ENCODE data around the gene CHAC2. TPM values are rescaled to one million over a fixed set of nuclear protein-coding genes. Genes with fewer than 3 reads are reported as not detected.

CHAC2 gene
- total RNA-seq, 4 donors from 2014 or later = 4.0 to 15.0 (median 5.1) TPM

GRCh38 chr2:53740170-53740569, 27.4 kb upstream of the CHAC2 start:
- TF ChIP-seq, protein P1, sequence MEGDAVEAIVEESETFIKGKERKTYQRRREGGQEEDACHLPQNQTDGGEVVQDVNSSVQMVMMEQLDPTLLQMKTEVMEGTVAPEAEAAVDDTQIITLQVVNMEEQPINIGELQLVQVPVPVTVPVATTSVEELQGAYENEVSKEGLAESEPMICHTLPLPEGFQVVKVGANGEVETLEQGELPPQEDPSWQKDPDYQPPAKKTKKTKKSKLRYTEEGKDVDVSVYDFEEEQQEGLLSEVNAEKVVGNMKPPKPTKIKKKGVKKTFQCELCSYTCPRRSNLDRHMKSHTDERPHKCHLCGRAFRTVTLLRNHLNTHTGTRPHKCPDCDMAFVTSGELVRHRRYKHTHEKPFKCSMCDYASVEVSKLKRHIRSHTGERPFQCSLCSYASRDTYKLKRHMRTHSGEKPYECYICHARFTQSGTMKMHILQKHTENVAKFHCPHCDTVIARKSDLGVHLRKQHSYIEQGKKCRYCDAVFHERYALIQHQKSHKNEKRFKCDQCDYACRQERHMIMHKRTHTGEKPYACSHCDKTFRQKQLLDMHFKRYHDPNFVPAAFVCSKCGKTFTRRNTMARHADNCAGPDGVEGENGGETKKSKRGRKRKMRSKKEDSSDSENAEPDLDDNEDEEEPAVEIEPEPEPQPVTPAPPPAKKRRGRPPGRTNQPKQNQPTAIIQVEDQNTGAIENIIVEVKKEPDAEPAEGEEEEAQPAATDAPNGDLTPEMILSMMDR (IDR thresholded peaks at IDR 0.05; ENCODE audit: low read depth) = no peak

DNA sequence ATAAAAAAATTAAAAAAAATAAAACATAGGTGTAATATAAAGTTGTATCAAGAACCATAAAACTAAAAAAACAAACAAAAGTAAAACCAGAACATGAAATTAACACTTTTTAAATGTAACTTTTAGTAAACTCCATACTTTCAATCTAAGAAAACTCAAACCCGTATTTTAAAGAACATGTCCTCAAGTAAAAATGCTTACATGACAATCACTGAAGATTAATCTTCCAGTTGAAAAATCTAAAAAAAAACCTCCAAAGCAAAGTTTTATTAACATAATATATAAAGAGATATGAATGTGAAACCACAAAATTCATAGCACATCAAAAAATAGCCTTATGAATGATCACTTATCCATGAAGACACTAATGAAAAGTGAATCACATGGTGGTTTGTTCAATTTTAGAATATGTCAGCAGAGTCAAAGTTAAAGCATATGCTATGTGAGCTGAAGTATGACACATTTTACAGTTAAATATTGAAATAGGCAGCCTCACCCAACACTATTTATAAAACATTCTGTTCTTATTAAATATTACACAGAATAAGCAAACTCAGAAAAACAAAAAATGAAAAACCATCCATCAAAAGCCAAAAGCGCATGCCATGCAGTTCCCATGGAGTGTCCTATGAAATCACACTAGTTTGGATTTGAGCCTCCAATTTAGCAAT, 23.1 kb upstream of the CHAC2 start:
- TF ChIP-seq, protein P1 (IDR thresholded peaks at IDR 0.05; ENCODE audit: low read depth) = no peak

DNA sequence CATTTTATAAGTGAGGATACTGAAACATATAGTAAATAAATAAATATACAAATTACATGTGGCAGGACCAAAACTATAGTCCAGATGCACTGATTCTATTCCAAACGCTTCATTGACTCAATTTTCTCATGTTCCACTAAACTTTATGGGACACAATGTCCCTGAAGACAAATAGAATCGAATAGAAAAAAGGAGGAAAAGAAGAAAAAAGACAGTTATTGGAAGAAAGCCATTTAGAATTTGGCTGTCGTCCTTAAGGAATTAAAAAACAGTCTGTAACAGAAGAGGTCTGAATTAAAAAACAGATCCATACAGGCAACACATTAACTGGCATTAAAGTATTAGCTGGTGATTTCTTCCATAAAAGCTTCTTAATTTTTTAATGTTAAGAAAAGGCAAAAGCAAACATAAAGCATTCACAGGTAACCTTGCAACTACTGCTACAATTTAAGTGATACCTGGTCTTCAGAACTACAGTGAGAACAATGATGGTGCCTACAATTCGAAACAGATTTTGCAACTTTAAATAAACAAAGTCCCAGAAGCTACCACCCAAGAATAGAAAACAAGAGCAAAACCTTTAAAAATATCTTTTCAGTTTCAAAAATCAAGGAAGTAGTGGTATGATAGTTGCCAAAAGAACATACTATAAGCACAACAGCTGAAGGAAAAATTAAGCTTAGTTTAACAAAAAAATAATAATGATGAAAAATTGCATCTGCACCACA, 17.4 kb upstream of the CHAC2 start:
- TF ChIP-seq, protein P1 (IDR thresholded peaks at IDR 0.05; ENCODE audit: low read depth) = no peak

DNA sequence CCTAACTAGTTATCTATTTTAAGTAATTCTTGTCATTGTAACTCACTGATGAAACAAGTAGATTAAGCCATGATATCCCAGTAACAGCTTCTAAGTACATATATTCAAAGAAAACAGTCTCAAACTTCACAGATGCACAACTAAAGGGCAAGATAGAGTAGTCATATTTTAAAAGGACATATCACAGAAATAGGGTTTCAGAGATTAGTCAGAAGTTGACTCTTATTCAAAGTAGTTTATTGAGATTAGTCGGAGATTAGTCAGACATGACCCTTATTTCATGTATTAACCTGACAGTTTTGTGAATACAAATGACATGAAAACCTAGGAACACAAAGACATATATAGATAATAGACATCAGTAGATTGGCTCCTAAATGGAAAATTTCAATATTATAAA, 15.9 kb upstream of the CHAC2 start:
- TF ChIP-seq, protein P1 (IDR thresholded peaks at IDR 0.05; ENCODE audit: low read depth) = no peak

- TF ChIP-seq, protein P1 (IDR thresholded peaks at IDR 0.05; ENCODE audit: low read depth) = no peak
These were observed 15.2 kb upstream of the CHAC2 start for GRCh38 chr2:53752385-53752784.

- TF ChIP-seq, protein P1 (IDR thresholded peaks at IDR 0.05; ENCODE audit: low read depth) = no peak
These were observed 14.6 kb upstream of the CHAC2 start for GRCh38 chr2:53753041-53753440.

DNA sequence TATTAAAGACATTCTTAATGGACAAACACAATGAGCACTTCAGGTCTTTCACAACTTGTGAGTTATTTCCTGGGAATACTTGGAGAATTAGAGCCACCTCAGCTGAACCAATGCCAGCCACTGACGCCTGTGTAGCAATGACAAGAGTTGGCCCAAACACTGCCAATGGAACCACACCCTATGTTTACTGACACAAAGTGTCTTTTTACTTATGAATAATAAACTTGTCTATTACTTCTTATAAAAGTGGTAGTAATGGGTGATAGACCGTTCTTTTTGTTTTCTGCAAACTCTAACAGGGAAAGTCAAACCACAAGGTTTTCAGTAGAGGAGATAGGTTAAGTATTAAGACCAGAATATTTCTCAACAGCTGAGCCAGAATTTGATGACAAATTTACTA, 12.5 kb upstream of the CHAC2 start:
- TF ChIP-seq, protein P1 (IDR thresholded peaks at IDR 0.05; ENCODE audit: low read depth) = no peak

Data from subcutaneous adipose tissue (tissue), 4 donors.